Spleen (tissue), 7 donors: Measurements from ENCODE around the gene TMEM232.

Experiments used
- POLR2A ChIP-seq, 3 donors: fragments of 450-650 bp; IDR thresholded peaks; one replicate each; pipeline ENCODE4 v1.5.1; 2017; ENCODE audit warnings: antibody characterized with exemption in 3 of 3, mild to moderate bottlenecking in 1 of 3
- POLR2AphosphoS5 ChIP-seq, 3 donors: sonication (generic); formaldehyde crosslinking; IDR thresholded peaks; one replicate each; pipeline ENCODE4 v1.5.1; 2017; ENCODE audit warnings: antibody characterized with exemption in 3 of 3
- TF ChIP-seq, protein P1 (sequence below), 11 experiments: fragments of 200-600 bp in 7 of 11; fragments of 450-650 bp in 4 of 11; sonication (generic) in 4 of 11; IDR thresholded peaks in 8 of 11; conservative IDR thresholded peaks in 3 of 11; 1 replicate in 7 of 11; 2 replicates in 4 of 11; pipeline versions ENCODE4 v1.4.0 to v1.8.0; 2016 to 2021; ENCODE audit warnings: antibody characterized with exemption in 11 of 11, inconsistent platforms in 4 of 11, mild to moderate bottlenecking in 1 of 11
- donor health status: DM: no; HTN: no; CAD: no; lungs with moderate emphysema.
- donor health status: DM: no; HTN: no; CAD: no.
- donor health status: DM: no; HTN: no; CAD: no.

DNA sequence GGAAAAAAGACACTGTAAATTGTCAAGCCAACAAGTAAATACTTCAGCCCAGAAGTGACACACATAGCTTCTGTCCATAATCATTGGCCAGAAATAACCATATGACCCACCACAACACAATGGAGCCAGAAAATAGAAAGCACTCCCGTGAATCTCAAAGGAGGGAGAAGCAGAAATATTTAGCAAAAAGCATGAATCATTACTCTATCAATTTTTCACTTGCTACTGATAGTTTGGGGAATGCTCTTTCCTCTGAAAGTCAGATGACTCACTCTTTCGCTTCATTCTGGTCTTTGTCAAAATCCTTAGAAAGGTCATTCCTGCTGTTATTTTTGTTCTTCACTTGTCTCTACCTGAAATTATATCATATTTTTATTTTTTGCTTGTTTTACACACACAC, 312.6 kb downstream of the TMEM232 start:
- TF ChIP-seq POLR2AphosphoS5 (IDR thresholded peaks at IDR 0.05) (no peak), POLR2A (IDR thresholded peaks at IDR 0.05) (no peak)
- TF ChIP-seq, protein P1, sequence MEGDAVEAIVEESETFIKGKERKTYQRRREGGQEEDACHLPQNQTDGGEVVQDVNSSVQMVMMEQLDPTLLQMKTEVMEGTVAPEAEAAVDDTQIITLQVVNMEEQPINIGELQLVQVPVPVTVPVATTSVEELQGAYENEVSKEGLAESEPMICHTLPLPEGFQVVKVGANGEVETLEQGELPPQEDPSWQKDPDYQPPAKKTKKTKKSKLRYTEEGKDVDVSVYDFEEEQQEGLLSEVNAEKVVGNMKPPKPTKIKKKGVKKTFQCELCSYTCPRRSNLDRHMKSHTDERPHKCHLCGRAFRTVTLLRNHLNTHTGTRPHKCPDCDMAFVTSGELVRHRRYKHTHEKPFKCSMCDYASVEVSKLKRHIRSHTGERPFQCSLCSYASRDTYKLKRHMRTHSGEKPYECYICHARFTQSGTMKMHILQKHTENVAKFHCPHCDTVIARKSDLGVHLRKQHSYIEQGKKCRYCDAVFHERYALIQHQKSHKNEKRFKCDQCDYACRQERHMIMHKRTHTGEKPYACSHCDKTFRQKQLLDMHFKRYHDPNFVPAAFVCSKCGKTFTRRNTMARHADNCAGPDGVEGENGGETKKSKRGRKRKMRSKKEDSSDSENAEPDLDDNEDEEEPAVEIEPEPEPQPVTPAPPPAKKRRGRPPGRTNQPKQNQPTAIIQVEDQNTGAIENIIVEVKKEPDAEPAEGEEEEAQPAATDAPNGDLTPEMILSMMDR (IDR thresholded peaks at IDR 0.05 in 8 of 11, conservative IDR thresholded peaks at IDR 0.05 in 3 of 11) = no peak
